GM21390 (cell line): ENCODE measurements around the gene TJAP1.
"Not testable (repeated sequence)": the region's sequence is repeated elsewhere in the genome, so short reads cannot be mapped to it uniquely, and the experiment has no call there.

ENCODE experiments used
- ATAC-seq: cut with Tn5 transposase; IDR thresholded peaks from one replicate; pipeline ENCODE4 v1.9.1; 2021; ENCODE audit not compliant: unreplicated experiment

TJAP1 gene

DNA sequence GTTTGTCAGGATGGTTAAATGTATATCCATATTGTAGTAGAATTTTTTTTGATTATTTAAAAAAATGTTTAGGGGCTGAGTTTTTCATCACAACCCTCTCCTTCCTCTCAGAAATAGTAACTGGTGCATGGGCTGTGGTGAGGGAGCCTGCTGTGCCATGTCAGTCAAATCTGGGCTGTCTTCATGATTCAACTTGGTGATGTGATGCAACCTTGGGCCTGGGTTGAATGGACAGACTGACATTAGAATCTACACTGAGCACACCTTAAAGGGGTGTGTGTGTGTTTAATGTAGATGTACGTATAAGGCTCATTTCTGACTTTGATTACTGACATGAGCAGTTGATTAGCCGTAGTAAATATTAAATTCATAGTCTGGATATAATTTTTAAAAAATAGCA is 3.7 kb downstream of the TJAP1 start:
- no peak for ATAC-seq

GRCh38 chr6:43481591-43482236 is 4.3 kb downstream of the TJAP1 start:
- no peak for ATAC-seq

GRCh38 chr6:43488667-43489276 is 11.4 kb downstream of the TJAP1 start:
- ATAC-seq, result no peak

DNA sequence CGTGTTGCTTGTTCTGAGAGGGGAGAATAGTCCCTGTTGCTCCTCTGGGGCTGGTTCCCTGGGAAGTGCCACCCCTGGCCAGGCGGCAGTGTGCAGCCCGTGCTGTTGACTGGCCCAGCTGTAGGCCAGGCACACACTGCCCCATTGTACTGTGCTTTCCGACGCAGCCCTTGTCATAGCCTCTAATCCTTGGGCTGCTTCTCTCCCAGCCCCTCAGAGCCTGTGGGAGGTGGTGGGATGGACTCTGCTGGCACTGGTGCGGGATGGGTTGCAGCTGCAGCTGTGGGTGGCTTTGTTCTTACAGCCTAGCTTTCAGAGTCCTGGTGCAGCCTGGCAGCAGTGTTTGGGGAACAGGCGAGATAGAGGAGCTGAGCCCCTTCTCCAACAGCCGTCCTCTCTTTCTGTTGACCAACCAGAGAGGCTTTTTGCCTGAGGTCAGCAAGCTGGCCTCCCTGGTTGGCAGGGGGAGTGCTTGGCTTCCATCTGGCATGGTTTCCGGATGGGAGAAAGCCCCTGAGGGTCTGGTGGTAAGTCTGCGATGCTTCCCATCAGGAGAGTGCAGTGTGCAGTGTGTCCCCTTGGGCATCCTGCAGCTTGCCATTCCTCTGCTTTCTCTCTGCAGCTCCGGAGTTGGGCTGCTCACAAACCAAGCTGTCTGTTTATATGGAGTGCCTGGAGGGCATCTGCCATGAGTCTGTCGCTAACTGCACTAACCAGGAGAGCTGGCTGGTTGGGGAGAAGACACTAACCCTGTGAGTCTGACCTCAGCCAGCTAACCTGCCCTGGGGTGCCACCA is 12.1 kb downstream of the TJAP1 start:
- no peak for ATAC-seq

DNA sequence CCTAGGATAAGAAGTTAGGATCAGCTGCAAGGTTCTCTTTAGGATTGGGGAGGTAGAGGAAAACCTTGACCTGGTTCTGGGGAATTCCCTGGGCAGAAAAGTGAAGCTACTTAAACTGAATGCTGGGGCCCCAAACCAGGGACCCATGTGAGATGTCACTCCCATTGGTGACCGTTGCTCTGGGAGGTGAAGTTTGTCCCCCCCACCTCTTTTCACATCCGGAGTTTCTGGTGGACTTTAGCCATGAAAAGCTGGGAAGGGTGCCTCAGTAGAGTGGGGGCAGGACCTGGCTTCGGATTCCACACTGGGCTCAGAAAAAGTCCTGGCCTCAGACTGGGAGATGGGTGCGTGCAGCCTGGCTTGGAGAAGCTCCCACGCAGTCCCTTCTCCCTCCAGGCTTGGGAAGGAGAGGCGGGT is 13.2 kb downstream of the TJAP1 start:
- no peak for ATAC-seq

DNA sequence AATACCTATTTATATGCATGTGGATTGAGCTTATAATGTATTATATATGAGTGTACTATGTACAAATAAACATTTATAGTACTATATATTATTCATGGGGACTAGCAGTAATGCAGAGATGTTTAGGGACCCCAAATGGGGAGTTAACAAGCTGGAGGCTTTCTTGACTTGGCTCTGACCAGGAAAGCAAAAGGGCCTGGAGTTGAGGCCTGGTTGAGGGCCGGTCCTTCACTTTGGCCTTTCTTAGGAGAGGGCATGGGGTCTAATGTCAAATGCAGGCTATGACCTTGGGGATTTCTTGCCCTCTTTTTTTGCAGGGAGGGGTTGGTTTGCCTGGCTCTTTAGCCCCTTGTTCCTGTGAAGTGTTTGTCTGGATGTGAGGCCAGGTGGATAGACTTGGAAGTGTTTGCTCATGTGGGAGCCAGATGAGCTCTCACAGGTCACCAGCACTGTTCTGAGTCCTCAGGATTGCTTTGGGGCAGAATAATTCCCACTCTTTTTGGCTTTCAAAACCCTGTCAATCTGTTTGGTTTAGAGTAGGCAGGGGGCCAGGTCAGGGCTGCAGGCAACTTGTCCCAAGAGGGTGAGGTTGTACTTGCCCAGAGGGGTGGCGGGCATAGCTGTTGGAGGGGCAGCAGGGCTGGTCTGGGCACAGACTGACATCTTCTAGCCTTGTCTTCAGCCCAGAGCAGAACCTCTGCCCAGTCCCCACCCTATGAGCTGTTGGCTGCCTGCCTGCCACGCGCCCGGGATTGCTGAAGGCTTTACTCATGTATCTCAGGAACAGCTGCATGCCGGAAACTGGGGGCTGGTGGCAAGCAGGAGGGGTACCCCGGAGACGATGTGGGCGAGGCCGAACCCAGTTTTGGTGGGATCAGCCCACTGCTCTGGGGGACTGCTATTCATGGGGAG is 14.6 kb downstream of the TJAP1 start:
- ATAC-seq, result no peak

- ATAC-seq, result no peak
Measured at GRCh38 chr6:43492673-43493072, 15.3 kb downstream of the TJAP1 start.

DNA sequence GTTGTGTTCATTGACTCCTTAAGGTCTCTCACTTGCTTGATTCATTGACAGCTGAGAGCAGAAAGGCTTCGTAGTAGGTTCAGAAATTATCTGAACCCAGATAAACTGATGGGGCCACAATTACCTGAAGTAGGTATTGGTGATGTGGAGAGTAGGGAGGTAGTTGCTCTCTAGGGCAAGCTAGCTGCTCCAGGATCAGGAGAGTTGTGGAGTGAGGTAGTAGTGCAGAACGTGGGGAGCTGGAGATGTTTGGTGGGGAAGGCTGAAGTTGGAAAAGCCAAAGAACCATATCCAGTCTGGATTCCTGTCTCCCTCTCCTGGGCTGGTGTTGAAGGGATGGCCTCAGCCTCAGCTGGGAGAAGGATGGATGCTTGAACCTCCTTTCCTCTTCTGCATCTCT is 15.9 kb downstream of the TJAP1 start:
- no peak for ATAC-seq

- no peak for ATAC-seq
Measured at GRCh38 chr6:43493833-43494232, 16.5 kb downstream of the TJAP1 start.

GRCh38 chr6:43494321-43494720 is 17.0 kb downstream of the TJAP1 start:
- ATAC-seq, result no peak

- ATAC-seq, result no peak
Measured at GRCh38 chr6:43494766-43495165, 17.4 kb downstream of the TJAP1 start.

- no peak for ATAC-seq
Measured at GRCh38 chr6:43495409-43495941, 18.1 kb downstream of the TJAP1 start.

- ATAC-seq, result no peak
Measured at GRCh38 chr6:43496370-43497128, 19.2 kb downstream of the TJAP1 start.

- ATAC-seq, result no peak
Measured at GRCh38 chr6:43497129-43497396, 19.7 kb downstream of the TJAP1 start.

DNA sequence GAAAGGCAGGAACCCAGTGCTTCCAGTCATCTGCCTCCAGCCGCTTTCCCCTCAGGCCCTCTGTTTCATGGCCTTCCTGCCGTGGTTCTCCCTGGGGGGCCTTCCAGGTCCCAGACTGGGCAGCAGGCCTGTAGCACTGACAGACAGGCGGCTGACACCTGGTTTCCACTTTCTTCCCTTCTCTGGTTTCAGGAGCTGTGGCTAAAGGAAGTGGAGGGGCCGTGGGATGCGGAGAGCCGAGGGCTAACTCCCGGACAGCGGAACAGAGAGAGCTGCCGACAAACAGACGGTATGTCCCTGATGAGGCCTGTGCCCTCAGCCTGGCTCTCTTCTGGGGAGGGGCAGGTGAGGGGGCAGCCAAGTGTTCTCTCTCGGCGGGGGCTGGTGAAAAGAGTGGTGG is 20.3 kb downstream of the TJAP1 start:
- ATAC-seq, result no peak

DNA sequence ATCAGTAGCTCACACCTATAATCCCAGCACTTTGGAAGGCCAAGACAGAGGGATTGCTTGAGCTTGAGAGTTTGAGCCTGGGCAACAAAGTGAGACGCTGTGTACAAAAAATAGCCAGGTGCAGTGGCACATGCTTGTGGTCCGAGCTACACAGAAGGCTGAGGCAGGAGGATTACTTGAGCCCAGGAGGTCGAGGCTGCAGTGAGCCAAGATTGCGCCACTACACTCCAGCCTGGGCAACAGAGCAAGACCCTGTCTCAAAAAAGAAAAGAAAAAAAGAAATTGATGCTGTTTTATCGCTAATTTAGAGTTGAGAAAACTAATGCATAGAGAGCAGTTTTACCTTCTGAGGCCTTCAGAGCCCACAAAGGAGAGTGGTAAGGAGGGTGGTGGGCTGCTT is 20.9 kb downstream of the TJAP1 start:
- ATAC-seq, result not testable (repeated sequence)

DNA sequence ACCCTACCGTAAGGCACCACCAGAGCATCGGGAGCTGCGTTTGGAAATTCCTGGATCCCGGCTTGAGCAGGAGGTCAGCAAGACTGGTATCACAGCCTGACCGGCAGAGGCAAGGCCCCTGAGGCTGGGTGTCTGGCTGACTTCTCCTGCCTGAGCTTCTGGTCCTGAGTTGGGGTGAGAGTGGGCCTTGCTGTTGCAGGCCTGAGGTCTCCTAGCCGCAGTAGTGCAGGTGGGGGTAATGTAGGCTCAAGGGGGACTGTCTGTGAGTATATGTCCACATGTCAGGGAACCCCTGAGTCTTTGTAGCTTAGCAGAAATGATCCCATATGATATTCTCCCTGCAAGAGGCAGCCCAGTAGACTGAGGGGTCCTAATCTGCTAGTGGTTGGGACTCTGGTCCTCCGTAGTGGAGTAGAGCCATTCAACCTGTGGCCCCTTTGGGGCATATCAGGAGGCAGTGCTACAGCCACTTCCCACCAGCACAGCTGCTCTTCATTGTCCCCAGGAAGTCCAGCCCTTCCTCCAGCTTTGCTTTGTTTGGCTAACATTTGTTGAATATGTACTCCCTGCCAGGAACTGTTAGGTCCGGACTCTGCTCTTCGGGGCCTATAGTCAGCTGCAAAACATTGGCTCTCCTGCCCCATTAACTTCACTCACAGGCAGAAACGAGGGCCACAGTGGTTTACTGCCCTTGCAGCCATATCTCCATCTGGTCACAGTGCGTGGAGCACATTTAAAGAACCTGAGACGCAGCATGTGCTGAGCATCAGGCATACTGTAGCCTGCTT is 21.9 kb downstream of the TJAP1 start:
- ATAC-seq, result no peak

DNA sequence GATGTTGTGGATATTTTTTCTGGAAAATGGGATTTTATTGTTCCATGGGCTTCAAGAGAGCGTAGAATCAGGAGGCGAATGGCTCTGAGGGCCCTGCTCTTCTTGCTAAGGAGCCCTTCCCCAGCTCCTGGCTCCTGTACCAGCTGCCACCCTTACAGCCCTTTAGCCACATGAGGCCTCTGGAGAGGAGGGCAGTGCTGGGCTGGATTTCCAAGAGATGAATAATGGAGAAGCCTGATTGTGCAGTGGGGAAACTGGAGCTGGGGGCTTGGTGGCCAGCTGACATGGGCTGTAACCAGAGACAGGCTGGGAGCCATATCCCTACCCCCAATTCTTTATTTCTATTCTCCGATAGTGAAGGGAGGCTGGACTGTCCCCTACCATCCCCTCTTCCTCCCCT is 23.6 kb downstream of the TJAP1 start:
- no peak for ATAC-seq

- ATAC-seq, result no peak
Measured at GRCh38 chr6:43502666-43503065, 25.3 kb downstream of the TJAP1 start.

DNA sequence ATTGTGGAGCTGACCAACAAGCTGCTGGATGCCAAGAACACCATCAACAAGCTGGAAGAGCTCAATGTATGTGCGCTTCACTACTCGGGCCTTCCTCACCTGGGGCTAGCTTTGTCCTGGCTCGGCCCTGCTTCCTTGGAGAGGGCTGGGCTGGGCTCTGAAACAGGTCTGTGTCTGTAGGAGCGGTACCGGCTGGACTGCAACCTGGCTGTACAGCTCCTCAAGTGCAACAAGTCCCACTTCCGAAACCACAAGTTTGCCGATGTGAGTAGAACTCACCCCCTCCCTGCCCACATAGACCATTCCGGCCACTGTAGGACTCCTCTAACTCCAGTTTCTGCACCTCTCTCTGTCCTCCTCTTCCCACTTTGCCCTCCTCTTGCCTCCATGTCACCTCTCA is 26.1 kb downstream of the TJAP1 start:
- ATAC-seq, result no peak
